ENCODE data around the gene MRPS11.

DNA sequence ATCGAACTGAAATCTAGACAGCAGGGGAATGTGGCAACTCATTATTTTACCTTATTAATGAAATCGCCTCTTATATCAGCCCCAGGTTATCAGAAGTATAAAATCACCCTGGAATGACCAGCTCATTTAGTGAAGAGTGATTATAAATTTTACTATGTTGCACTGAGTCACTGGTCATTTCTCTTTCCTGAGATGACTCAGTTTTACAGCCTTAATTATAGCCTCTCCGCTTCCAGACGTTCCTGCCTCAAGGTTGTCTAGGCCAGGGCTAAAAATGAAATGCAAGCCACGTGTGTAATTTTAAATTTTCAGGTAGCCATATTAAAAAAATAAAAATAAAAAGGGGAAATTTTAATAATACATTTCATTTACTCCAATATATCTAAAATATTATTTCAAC is 45.7 kb downstream of the MRPS11 start:
- TF ChIP-seq EZH2 (IDR thresholded peaks at IDR 0.05; ENCODE audit: insufficient read depth, poor library complexity, severe bottlenecking) (no peak), EZH2phosphoT487 (IDR thresholded peaks at IDR 0.05; ENCODE audit: insufficient read depth, low read depth) (no peak)
